Superior temporal gyrus (tissue), 1 donor: ENCODE measurements around the gene SNTG2.
A peak's percentile ranks its signal among the peaks of the same experiment; 100 is the strongest.
"Not testable (repeated sequence)": the region's sequence is repeated elsewhere in the genome, so short reads cannot be mapped to it uniquely, and the experiment has no call there.

ENCODE experiments used
- DNase-seq: peaks from one replicate; pipeline ENCODE4 v3.0.0-alpha.2; 2016; ENCODE audit errors: extremely low spot score

The SNTG2 gene

GRCh38 chr2:1099418-1099817 lies 148.8 kb downstream of the SNTG2 start:
- DNase-seq, result no peak

GRCh38 chr2:1101011-1101782 lies 150.5 kb downstream of the SNTG2 start:
- no peak for DNase-seq

- no peak for DNase-seq
Observed at GRCh38 chr2:1101982-1102590, 151.4 kb downstream of the SNTG2 start.

- DNase-seq, result no peak
Observed at GRCh38 chr2:1104364-1104763, 153.7 kb downstream of the SNTG2 start.

- not testable (repeated sequence) for DNase-seq
Observed at GRCh38 chr2:1106344-1106743, 155.7 kb downstream of the SNTG2 start.

GRCh38 chr2:1115843-1116539 lies 165.3 kb downstream of the SNTG2 start:
- no peak for DNase-seq

GRCh38 chr2:1117569-1117968 lies 166.9 kb downstream of the SNTG2 start:
- DNase-seq, result no peak

GRCh38 chr2:1125217-1125616 lies 174.6 kb downstream of the SNTG2 start:
- no peak for DNase-seq

GRCh38 chr2:1125633-1126370 lies 175.2 kb downstream of the SNTG2 start:
- no peak for DNase-seq

- DNase-seq, result no peak
Observed at GRCh38 chr2:1129982-1130381, 179.3 kb downstream of the SNTG2 start.

GRCh38 chr2:1130922-1131321 lies 180.3 kb downstream of the SNTG2 start:
- DNase-seq, result no peak

- no peak for DNase-seq
Observed at GRCh38 chr2:1132328-1132969, 181.8 kb downstream of the SNTG2 start.

GRCh38 chr2:1133896-1134295 lies 183.2 kb downstream of the SNTG2 start:
- DNase-seq, result not testable (repeated sequence)

- no peak for DNase-seq
Observed at GRCh38 chr2:1134629-1135028, 184.0 kb downstream of the SNTG2 start.

- no peak for DNase-seq
Observed at GRCh38 chr2:1136067-1136466, 185.4 kb downstream of the SNTG2 start.

- no peak for DNase-seq
Observed at GRCh38 chr2:1136846-1137245, 186.2 kb downstream of the SNTG2 start.

GRCh38 chr2:1137264-1137663 lies 186.6 kb downstream of the SNTG2 start:
- no peak for DNase-seq

- DNase-seq, result no peak
Observed at GRCh38 chr2:1137913-1138391, 187.3 kb downstream of the SNTG2 start.

GRCh38 chr2:1140389-1141003 lies 189.8 kb downstream of the SNTG2 start:
- DNase-seq, result peak; percentile 17

GRCh38 chr2:1141079-1141478 lies 190.4 kb downstream of the SNTG2 start:
- no peak for DNase-seq

GRCh38 chr2:1143129-1143528 lies 192.5 kb downstream of the SNTG2 start:
- DNase-seq, result no peak
